Measurements from ENCODE around the gene EIF4A3.

Gene EIF4A3

GRCh38 chr17:80114758-80115157 is 32.2 kb downstream of the EIF4A3 start:
- Histone ChIP-seq H4K20me1 (ENCODE audit: insufficient read depth, low read length) (no peaks in the 10 kb centered on the region), H3K4me1 (ENCODE audit: insufficient read depth, low read length, severe bottlenecking) (no peaks in the 10 kb centered on the region), H3K79me2 (ENCODE audit: insufficient read depth, low read length) (no peaks in the 10 kb centered on the region), H3K4me3 (ENCODE audit: low read depth, low read length, poor library complexity, severe bottlenecking) (no peak overlapping the region), H3K27ac (ENCODE audit: low read depth, low read length, poor library complexity, severe bottlenecking) (no peak overlapping the region), H3F3A (ENCODE audit: insufficient read depth, low read length) (no peaks in the 10 kb centered on the region; the same call in 1 of the 2 replicates), H3K9me3 (ENCODE audit: low read length) (peaks cover 14% of the 10 kb centered on the region), H3K9ac (ENCODE audit: low read length) (no peak overlapping the region), H3K36me3 (ENCODE audit: insufficient read depth, low read length) (no peaks in the 10 kb centered on the region; the same call in 1 of the 2 replicates), H3K27me3 (ENCODE audit: insufficient read depth, low read length) (peaks cover 12% of the 10 kb centered on the region; the same call in 1 of the 2 replicates), H3K9me2 (ENCODE audit: low read depth, low read length) (no peaks in the 10 kb centered on the region), H2AFZ (ENCODE audit: low read length) (no peak overlapping the region), H3K4me2 (ENCODE audit: low read length) (no peak overlapping the region)
- TF ChIP-seq EZH2 (IDR thresholded peaks at IDR 0.05; ENCODE audit: borderline replicate concordance, low read length), result no peak
- TF ChIP-seq, protein P1, sequence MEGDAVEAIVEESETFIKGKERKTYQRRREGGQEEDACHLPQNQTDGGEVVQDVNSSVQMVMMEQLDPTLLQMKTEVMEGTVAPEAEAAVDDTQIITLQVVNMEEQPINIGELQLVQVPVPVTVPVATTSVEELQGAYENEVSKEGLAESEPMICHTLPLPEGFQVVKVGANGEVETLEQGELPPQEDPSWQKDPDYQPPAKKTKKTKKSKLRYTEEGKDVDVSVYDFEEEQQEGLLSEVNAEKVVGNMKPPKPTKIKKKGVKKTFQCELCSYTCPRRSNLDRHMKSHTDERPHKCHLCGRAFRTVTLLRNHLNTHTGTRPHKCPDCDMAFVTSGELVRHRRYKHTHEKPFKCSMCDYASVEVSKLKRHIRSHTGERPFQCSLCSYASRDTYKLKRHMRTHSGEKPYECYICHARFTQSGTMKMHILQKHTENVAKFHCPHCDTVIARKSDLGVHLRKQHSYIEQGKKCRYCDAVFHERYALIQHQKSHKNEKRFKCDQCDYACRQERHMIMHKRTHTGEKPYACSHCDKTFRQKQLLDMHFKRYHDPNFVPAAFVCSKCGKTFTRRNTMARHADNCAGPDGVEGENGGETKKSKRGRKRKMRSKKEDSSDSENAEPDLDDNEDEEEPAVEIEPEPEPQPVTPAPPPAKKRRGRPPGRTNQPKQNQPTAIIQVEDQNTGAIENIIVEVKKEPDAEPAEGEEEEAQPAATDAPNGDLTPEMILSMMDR (IDR thresholded peaks at IDR 0.05; ENCODE audit: low read length), result no peak

DNA sequence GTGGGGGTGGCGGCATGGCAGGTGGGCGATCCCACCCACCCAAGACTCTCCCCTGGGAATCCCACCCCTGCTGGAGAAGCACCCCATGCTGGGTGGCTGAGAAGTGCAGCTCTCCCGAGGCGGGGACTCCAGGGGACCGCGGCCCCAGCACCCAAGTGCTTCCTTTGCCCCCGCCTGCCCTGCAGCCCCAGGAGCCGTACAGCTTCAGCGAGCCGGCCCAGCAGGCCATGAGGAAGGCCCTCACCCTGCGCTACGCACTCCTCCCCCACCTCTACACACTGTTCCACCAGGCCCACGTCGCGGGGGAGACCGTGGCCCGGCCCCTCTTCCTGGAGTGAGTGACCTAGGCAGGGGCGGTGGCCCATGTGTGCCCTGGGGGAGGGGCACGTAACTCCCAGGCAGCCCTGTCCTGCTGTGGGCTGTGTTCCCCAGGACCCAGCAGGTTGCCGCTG is 33.9 kb downstream of the EIF4A3 start:
- Histone ChIP-seq H3K9me3 (ENCODE audit: low read length) (peaks cover 14% of the 10 kb centered on the region), H3K27me3 (ENCODE audit: insufficient read depth, low read length) (peaks cover 12% of the 10 kb centered on the region; the same call in 1 of the 2 replicates), H3K4me3 (ENCODE audit: low read depth, low read length, poor library complexity, severe bottlenecking) (no peak overlapping the region), H3K36me3 (ENCODE audit: insufficient read depth, low read length) (no peaks in the 10 kb centered on the region; the same call in 1 of the 2 replicates), H3K4me1 (ENCODE audit: insufficient read depth, low read length, severe bottlenecking) (no peaks in the 10 kb centered on the region), H4K20me1 (ENCODE audit: insufficient read depth, low read length) (no peaks in the 10 kb centered on the region), H3K27ac (ENCODE audit: low read depth, low read length, poor library complexity, severe bottlenecking) (no peak overlapping the region), H3K9ac (ENCODE audit: low read length) (no peak overlapping the region), H3K4me2 (ENCODE audit: low read length) (no peak overlapping the region), H2AFZ (ENCODE audit: low read length) (no peak overlapping the region), H3K79me2 (ENCODE audit: insufficient read depth, low read length) (no peaks in the 10 kb centered on the region), H3K9me2 (ENCODE audit: low read depth, low read length) (no peaks in the 10 kb centered on the region), H3F3A (ENCODE audit: insufficient read depth, low read length) (no peaks in the 10 kb centered on the region; the same call in 1 of the 2 replicates)
- TF ChIP-seq EZH2 (IDR thresholded peaks at IDR 0.05; ENCODE audit: borderline replicate concordance, low read length), result no peak
- TF ChIP-seq, protein P1 (IDR thresholded peaks at IDR 0.05; ENCODE audit: low read length), result no peak

DNA sequence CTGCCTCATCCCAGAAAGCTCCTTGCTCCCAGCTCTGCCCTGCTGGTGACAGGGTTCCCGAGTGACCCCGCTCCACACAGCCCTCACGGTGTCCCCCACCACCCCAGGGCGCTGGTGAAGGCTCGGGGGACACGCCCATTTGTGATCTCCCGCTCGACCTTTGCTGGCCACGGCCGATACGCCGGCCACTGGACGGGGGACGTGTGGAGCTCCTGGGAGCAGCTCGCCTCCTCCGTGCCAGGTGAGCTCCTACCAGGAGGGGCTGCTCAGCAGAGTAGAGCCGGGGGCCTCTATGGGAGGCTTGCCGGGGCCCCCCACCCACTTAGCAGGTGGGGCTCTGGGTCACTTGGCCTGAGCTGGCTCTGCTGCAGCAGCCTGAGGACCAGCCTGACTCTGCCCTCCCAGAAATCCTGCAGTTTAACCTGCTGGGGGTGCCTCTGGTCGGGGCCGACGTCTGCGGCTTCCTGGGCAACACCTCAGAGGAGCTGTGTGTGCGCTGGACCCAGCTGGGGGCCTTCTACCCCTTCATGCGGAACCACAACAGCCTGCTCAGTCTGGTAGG is 34.4 kb downstream of the EIF4A3 start:
- Histone ChIP-seq H3K4me1 (ENCODE audit: insufficient read depth, low read length, severe bottlenecking) (no peaks in the 10 kb centered on the region), H3K4me3 (ENCODE audit: low read depth, low read length, poor library complexity, severe bottlenecking) (no peak overlapping the region), H3K27me3 (ENCODE audit: insufficient read depth, low read length) (peaks cover 12% of the 10 kb centered on the region; the same call in 1 of the 2 replicates), H3K79me2 (ENCODE audit: insufficient read depth, low read length) (no peaks in the 10 kb centered on the region), H3F3A (ENCODE audit: insufficient read depth, low read length) (no peaks in the 10 kb centered on the region; the same call in 1 of the 2 replicates), H3K36me3 (ENCODE audit: insufficient read depth, low read length) (no peaks in the 10 kb centered on the region; the same call in 1 of the 2 replicates), H4K20me1 (ENCODE audit: insufficient read depth, low read length) (no peaks in the 10 kb centered on the region), H3K4me2 (ENCODE audit: low read length) (no peak overlapping the region), H2AFZ (ENCODE audit: low read length) (no peak overlapping the region), H3K9me3 (ENCODE audit: low read length) (peaks cover 14% of the 10 kb centered on the region), H3K9me2 (ENCODE audit: low read depth, low read length) (no peaks in the 10 kb centered on the region), H3K9ac (ENCODE audit: low read length) (no peak overlapping the region), H3K27ac (ENCODE audit: low read depth, low read length, poor library complexity, severe bottlenecking) (no peak overlapping the region)
- TF ChIP-seq EZH2 (IDR thresholded peaks at IDR 0.05; ENCODE audit: borderline replicate concordance, low read length), result no peak
- TF ChIP-seq, protein P1 (IDR thresholded peaks at IDR 0.05; ENCODE audit: low read length), result no peak

Measured in OCI-LY1 (cell line).